IMR-90 (cell line): ENCODE data around the gene STAG2. TPM values are rescaled to one million over a fixed set of nuclear protein-coding genes. Genes with fewer than 3 reads are reported as not detected.

ENCODE experiments used
- ATAC-seq: fragments of 200-7000 bp; cut with Tn5 transposase; 2 replicates; pipeline ENCODE4 v1.9.1; 2020; ENCODE audit warnings: low read depth, mild to moderate bottlenecking, moderate library complexity
- BruUV-seq: library from RNA; stranded (reverse); fragments of 400-500 nt; replicated peaks from 2 replicates; lab custom pipeline; 2021; lab: Mats Ljungman, UMichigan
- CTCF ChIA-PET: fragments of 300-600 bp; formaldehyde crosslinking; extraction: SDS; loops from one replicate; lab custom pipeline; 2021; ENCODE audit warnings: antibody characterized with exemption; lab: Yijun Ruan, JAX
- POLR2A ChIA-PET: fragments of 300-600 bp; sonication (Branson Sonifier 250); formaldehyde crosslinking; loops from one replicate; lab custom pipeline; 2022; ENCODE audit warnings: antibody characterized with exemption; ENCODE audit not compliant: unreplicated experiment; lab: Charles Lee
- DNase-seq: peaks from one replicate; pipeline ENCODE4 v3.0.0; 2013
- H2AFZ ChIP-seq: replicated peaks from 2 replicates; pipeline ENCODE3; 2013; ENCODE audit warnings: low read length, mild to moderate bottlenecking; ENCODE audit not compliant: poor library complexity
- H2AK5ac ChIP-seq: 2 replicates; pipeline ENCODE4 v1.6.1; 2013; ENCODE audit warnings: low read depth, low read length, inconsistent platforms
- H2AK9ac ChIP-seq: replicated peaks from 2 replicates; pipeline ENCODE3; 2013; ENCODE audit warnings: mild to moderate bottlenecking, low read depth, low read length, moderate library complexity; ENCODE audit not compliant: poor library complexity
- H2BK120ac ChIP-seq: 2 replicates; pipeline ENCODE4 v1.6.1; 2013; ENCODE audit warnings: low read depth, low read length, inconsistent platforms
- H2BK15ac ChIP-seq: 3 replicates; pipeline ENCODE4 v1.6.1; 2013; ENCODE audit warnings: low read depth, low read length, inconsistent platforms
- H2BK20ac ChIP-seq: 2 replicates; pipeline ENCODE4 v1.6.1; 2013; ENCODE audit warnings: low read depth, mild to moderate bottlenecking, inconsistent platforms, low read length, moderate library complexity
- H2BK5ac ChIP-seq: 2 replicates; pipeline ENCODE4 v1.6.1; 2013; ENCODE audit warnings: mild to moderate bottlenecking, low read depth, low read length, inconsistent platforms; ENCODE audit not compliant: poor library complexity, severe bottlenecking
- H3K14ac ChIP-seq: replicated peaks from 2 replicates; pipeline ENCODE4 v1.6.1; 2013; ENCODE audit warnings: low read depth, low read length, inconsistent platforms
- H3K18ac ChIP-seq: 2 replicates; pipeline ENCODE4 v1.6.1; 2013; ENCODE audit warnings: low read depth, low read length, control low read depth
- H3K23ac ChIP-seq: 2 replicates; pipeline ENCODE4 v1.6.1; 2013; ENCODE audit warnings: low read depth, low read length, inconsistent platforms
- H3K27ac ChIP-seq: 2 replicates; pipeline ENCODE4 v1.5.1; 2013; ENCODE audit warnings: mild to moderate bottlenecking, control low read depth, low read length; ENCODE audit not compliant: insufficient read depth
- H3K27me3 ChIP-seq: 2 replicates; pipeline ENCODE4 v1.6.1; 2013; ENCODE audit warnings: low read length; ENCODE audit not compliant: control insufficient read depth, insufficient read depth
- H3K36me3 ChIP-seq: 2 replicates; pipeline ENCODE4 v1.6.1; 2013; ENCODE audit warnings: low read length, mixed read lengths; ENCODE audit not compliant: control insufficient read depth, insufficient read depth
- H3K4ac ChIP-seq: 2 replicates; pipeline ENCODE4 v1.6.1; 2013; ENCODE audit warnings: low read depth, low read length, inconsistent platforms
- H3K4me1 ChIP-seq: 2 replicates; pipeline ENCODE4 v1.6.1; 2013; ENCODE audit warnings: low read length, mixed read lengths; ENCODE audit not compliant: control insufficient read depth, insufficient read depth
- H3K4me2 ChIP-seq: 2 replicates; pipeline ENCODE4 v1.6.1; 2013; ENCODE audit warnings: low read depth, mild to moderate bottlenecking, control low read depth, low read length, moderate library complexity
- H3K4me3 ChIP-seq: 2 replicates; pipeline ENCODE4 v1.5.1; 2013; ENCODE audit warnings: low read depth, mild to moderate bottlenecking, control low read depth, low read length, moderate library complexity; ENCODE audit not compliant: insufficient read depth
- H3K56ac ChIP-seq: 2 replicates; pipeline ENCODE4 v1.6.1; 2013; ENCODE audit warnings: low read length, inconsistent platforms; ENCODE audit not compliant: insufficient read depth; ENCODE audit errors: extremely low read depth
- H3K79me1 ChIP-seq, 2 experiments: 2 replicates each; pipeline ENCODE4 v1.6.1; 2013; ENCODE audit warnings: low read length in 2 of 2, inconsistent platforms in 1 of 2, low read depth in 1 of 2
- H3K9ac ChIP-seq: 2 replicates; pipeline ENCODE4 v1.6.1; 2013; ENCODE audit warnings: low read depth, low read length, control low read depth
- H3K9me1 ChIP-seq: 2 replicates; pipeline ENCODE4 v1.6.1; 2013; ENCODE audit warnings: low read length, inconsistent platforms; ENCODE audit not compliant: insufficient read depth
- H3K9me3 ChIP-seq: 2 replicates; pipeline ENCODE4 v1.6.1; 2013; ENCODE audit warnings: low read length; ENCODE audit not compliant: control insufficient read depth, insufficient read depth
- H4K20me1 ChIP-seq: 2 replicates; pipeline ENCODE4 v1.6.1; 2013; ENCODE audit warnings: low read length, inconsistent platforms; ENCODE audit not compliant: insufficient read depth
- H4K5ac ChIP-seq: 2 replicates; pipeline ENCODE4 v1.6.1; 2013; ENCODE audit warnings: mild to moderate bottlenecking, low read depth, low read length, control low read depth
- H4K8ac ChIP-seq, 2 experiments: 2 replicates each; pipeline ENCODE4 v1.6.1; 2013; ENCODE audit warnings: low read depth in 2 of 2, low read length in 2 of 2, control low read depth in 1 of 2, inconsistent platforms in 1 of 2
- H4K91ac ChIP-seq: 2 replicates; pipeline ENCODE4 v1.6.1; 2013; ENCODE audit warnings: low read depth, low read length, inconsistent platforms; ENCODE audit not compliant: insufficient read depth
- BHLHE40 ChIP-seq: fragments of 150-350 bp; IDR thresholded peaks from 2 replicates; pipeline ENCODE4 v1.6.1; 2016; ENCODE audit warnings: mild to moderate bottlenecking, low read depth, low read length
- CEBPB ChIP-seq: IDR thresholded peaks from 2 replicates; pipeline ENCODE4 v1.6.1; 2012; ENCODE audit warnings: low read depth, low read length, improper control_type of control experiment
- CHD1 ChIP-seq: IDR thresholded peaks from 2 replicates; pipeline ENCODE4 v1.6.1; 2012; ENCODE audit warnings: low read depth, low read length, improper control_type of control experiment
- FOS ChIP-seq: fragments of 150-350 bp; IDR thresholded peaks from 2 replicates; pipeline ENCODE4 v1.6.1; 2016; ENCODE audit warnings: low read depth, low read length
- MAFK ChIP-seq: IDR thresholded peaks from 2 replicates; pipeline ENCODE4 v1.6.1; 2012; ENCODE audit warnings: low read depth, low read length, improper control_type of control experiment
- MAZ ChIP-seq: IDR thresholded peaks from 2 replicates; pipeline ENCODE4 v1.6.1; 2012; ENCODE audit warnings: low read depth, mild to moderate bottlenecking, low read length, improper control_type of control experiment, moderate library complexity, borderline replicate concordance
- MXI1 ChIP-seq: IDR thresholded peaks from 2 replicates; pipeline ENCODE4 v1.6.1; 2012; ENCODE audit warnings: low read depth, mild to moderate bottlenecking, low read length, moderate library complexity, borderline replicate concordance
- NFE2L2 ChIP-seq: fragments of 150-350 bp; IDR thresholded peaks from 2 replicates; pipeline ENCODE4 v1.6.1; 2016; ENCODE audit warnings: low read depth, mild to moderate bottlenecking, low read length
- POLR2A ChIP-seq: IDR thresholded peaks from 2 replicates; pipeline ENCODE4 v1.6.1; 2012; ENCODE audit warnings: mild to moderate bottlenecking, low read depth, low read length
- RAD21 ChIP-seq: IDR thresholded peaks from 2 replicates; pipeline ENCODE4 v1.6.1; 2012; ENCODE audit warnings: low read length, improper control_type of control experiment
- RCOR1 ChIP-seq: IDR thresholded peaks from 2 replicates; pipeline ENCODE4 v1.6.1; 2012; ENCODE audit warnings: mild to moderate bottlenecking, low read length, improper control_type of control experiment; ENCODE audit not compliant: insufficient replicate concordance
- RFX5 ChIP-seq: IDR thresholded peaks from 2 replicates; pipeline ENCODE4 v1.8.0; 2012; ENCODE audit warnings: low read depth, mild to moderate bottlenecking, low read length, moderate library complexity
- SMC3 ChIP-seq: fragments of 150-350 bp; IDR thresholded peaks from 2 replicates; pipeline ENCODE4 v1.6.1; 2016; ENCODE audit warnings: low read depth, mild to moderate bottlenecking, antibody characterized with exemption, low read length, moderate library complexity
- dilution Hi-C: fragments of 300-500 bp; cut with HindIII; formaldehyde crosslinking; loops from one replicate; pipeline ENCODE4 v1.14.3; 2018; ENCODE audit warnings: low sequenced_read_pairs; ENCODE audit not compliant: unreplicated experiment
- in situ Hi-C: fragments of 300-500 bp; cut with MboI; formaldehyde crosslinking; loops from 3 replicates; pipeline ENCODE4 v1.14.3; 2019; ENCODE audit warnings: low sequenced_read_pairs, inconsistent platforms, mixed read lengths
- intact Hi-C: fragments of 100-400 bp; cut with micrococcal nuclease; formaldehyde crosslinking; loops from 2 replicates; pipeline ENCODE4 v1.10.0; 2022
- polyA plus RNA-seq, 3 experiments: library from polyadenylated mRNA; depleted of rRNA; stranded (reverse); fragments of >200 nt; gene quantifications; 2 replicates each; pipeline ENCODE4 v1.2.3, GENCODE V29; 2012; ENCODE audit warnings: low replicate concordance in 1 of 3
- total RNA-seq: library from RNA; depleted of rRNA; stranded (reverse); fragments of >200 nt; gene quantifications from 2 replicates; pipeline ENCODE4 v1.2.3, GENCODE V29; 2012
- TF ChIP-seq, protein P1 (sequence below): fragments of 150-350 bp; IDR thresholded peaks from 2 replicates; pipeline ENCODE4 v1.6.1; 2017; ENCODE audit warnings: mild to moderate bottlenecking, antibody characterized with exemption, low read length, low read depth
- TF ChIP-seq, protein P2 (sequence below): conservative IDR thresholded peaks from 2 replicates; pipeline ENCODE4 v1.5.1; 2012; ENCODE audit warnings: mild to moderate bottlenecking, low read depth, low read length, improper control_type of control experiment
- TF ChIP-seq, protein P3 (sequence below): fragments of 150-350 bp; IDR thresholded peaks from 2 replicates; pipeline ENCODE4 v1.6.1; 2016; ENCODE audit warnings: low read depth, mild to moderate bottlenecking, low read length, moderate library complexity, borderline replicate concordance

The STAG2 gene
- total and polyA plus RNA-seq, 2 of the 4 experiments (the other 2 are of a cell fraction), result 19.6 to 71.2 TPM

DNA sequence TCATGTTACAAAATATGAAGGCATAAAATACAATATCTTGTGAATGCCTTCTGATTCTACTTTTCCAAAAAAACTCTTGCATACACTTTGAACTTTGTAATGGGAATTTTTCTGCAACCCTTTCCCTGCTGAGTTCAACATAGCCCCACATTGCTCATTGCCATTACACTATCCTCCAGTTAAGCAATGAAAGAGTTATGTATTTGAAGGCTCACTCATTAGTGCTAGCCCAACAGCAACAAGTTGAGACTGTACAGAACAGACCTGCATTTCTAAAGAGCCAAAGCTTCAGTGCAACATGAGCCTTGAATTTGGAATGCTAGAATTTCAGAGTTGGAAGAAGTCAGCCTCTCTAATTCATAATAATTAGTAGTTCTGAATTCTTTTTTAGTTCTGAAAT, 44.4 kb upstream of the STAG2 start:
- POLR2A ChIA-PET, result no interaction called here
- H3K4me1 ChIP-seq, result no peaks in the 10 kb centered on the region

More for the DNA sequence above, 44.4 kb upstream of the STAG2 start:
- Histone ChIP-seq H3K27me3 (no peaks in the 10 kb centered on the region), H3K23ac (no peak overlapping the region), H2BK120ac (no peak overlapping the region), H3K9me1 (no peaks in the 10 kb centered on the region), H3K18ac (no peak overlapping the region), H2BK15ac (no peak overlapping the region), H3K56ac (no peak overlapping the region), H4K20me1 (no peaks in the 10 kb centered on the region), H3K9ac (no peak overlapping the region), H3K4ac (no peak overlapping the region), H3K4me3 (no peak overlapping the region), H2AK9ac (no peak overlapping the region), H4K91ac (no peak overlapping the region), H3K9me3 (no peaks in the 10 kb centered on the region), H4K5ac (no peak overlapping the region), H3K79me1 (no peaks in the 10 kb centered on the region), H3K14ac (no peak overlapping the region), H3K27ac (no peak overlapping the region), H2AFZ (no peak overlapping the region), H2AK5ac (no peak overlapping the region), H3K36me3 (no peaks in the 10 kb centered on the region), H4K8ac (no peak overlapping the region), H2BK5ac (no peak overlapping the region), H2BK20ac (no peak overlapping the region), H3K4me2 (no peak overlapping the region)
- in situ Hi-C loops (no loop called here), dilution Hi-C loops (no loop called here), intact Hi-C loops (no loop called here)
- CTCF ChIA-PET, result no interaction called here
- BruUV-seq, result no TSS peak
- TF ChIP-seq MAZ (no peak), NFE2L2 (no peak), SMC3 (no peak), RCOR1 (no peak), RFX5 (no peak), BHLHE40 (no peak), CHD1 (no peak), FOS (no peak), MXI1 (no peak), MAFK (no peak), RAD21 (no peak), POLR2A (no peak), CEBPB (no peak)
- TF ChIP-seq, protein P1, sequence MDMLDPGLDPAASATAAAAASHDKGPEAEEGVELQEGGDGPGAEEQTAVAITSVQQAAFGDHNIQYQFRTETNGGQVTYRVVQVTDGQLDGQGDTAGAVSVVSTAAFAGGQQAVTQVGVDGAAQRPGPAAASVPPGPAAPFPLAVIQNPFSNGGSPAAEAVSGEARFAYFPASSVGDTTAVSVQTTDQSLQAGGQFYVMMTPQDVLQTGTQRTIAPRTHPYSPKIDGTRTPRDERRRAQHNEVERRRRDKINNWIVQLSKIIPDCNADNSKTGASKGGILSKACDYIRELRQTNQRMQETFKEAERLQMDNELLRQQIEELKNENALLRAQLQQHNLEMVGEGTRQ, result no peak
- TF ChIP-seq, protein P2, sequence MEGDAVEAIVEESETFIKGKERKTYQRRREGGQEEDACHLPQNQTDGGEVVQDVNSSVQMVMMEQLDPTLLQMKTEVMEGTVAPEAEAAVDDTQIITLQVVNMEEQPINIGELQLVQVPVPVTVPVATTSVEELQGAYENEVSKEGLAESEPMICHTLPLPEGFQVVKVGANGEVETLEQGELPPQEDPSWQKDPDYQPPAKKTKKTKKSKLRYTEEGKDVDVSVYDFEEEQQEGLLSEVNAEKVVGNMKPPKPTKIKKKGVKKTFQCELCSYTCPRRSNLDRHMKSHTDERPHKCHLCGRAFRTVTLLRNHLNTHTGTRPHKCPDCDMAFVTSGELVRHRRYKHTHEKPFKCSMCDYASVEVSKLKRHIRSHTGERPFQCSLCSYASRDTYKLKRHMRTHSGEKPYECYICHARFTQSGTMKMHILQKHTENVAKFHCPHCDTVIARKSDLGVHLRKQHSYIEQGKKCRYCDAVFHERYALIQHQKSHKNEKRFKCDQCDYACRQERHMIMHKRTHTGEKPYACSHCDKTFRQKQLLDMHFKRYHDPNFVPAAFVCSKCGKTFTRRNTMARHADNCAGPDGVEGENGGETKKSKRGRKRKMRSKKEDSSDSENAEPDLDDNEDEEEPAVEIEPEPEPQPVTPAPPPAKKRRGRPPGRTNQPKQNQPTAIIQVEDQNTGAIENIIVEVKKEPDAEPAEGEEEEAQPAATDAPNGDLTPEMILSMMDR, result no peak
- TF ChIP-seq, protein P3, sequence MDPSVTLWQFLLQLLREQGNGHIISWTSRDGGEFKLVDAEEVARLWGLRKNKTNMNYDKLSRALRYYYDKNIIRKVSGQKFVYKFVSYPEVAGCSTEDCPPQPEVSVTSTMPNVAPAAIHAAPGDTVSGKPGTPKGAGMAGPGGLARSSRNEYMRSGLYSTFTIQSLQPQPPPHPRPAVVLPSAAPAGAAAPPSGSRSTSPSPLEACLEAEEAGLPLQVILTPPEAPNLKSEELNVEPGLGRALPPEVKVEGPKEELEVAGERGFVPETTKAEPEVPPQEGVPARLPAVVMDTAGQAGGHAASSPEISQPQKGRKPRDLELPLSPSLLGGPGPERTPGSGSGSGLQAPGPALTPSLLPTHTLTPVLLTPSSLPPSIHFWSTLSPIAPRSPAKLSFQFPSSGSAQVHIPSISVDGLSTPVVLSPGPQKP, result no peak
- ATAC-seq, result no peak
- DNase-seq, result no peak
